Measurements from ENCODE around the gene SLC6A3.

Gene SLC6A3

GRCh38 chr5:1485579-1486118, 40.4 kb upstream of the SLC6A3 start:
- Histone ChIP-seq H3K9ac (no peak overlapping the region), H3K4me1 (no peaks in the 10 kb centered on the region), H3K9me3 (ENCODE audit: control insufficient read depth, low read length) (no peaks in the 10 kb centered on the region), H2AFZ (no peak overlapping the region), H3K36me3 (ENCODE audit: control insufficient read depth, insufficient read depth, low read length) (no peaks in the 10 kb centered on the region), H3K4me2 (ENCODE audit: low read length) (no peak overlapping the region), H3K79me2 (no peaks in the 10 kb centered on the region), H3K27ac (no peak overlapping the region), H3K4me3 (ENCODE audit: low read depth, low read length) (no peak overlapping the region), H3K27me3 (ENCODE audit: control insufficient read depth, insufficient read depth, low read length) (no peaks in the 10 kb centered on the region)
- TF ChIP-seq CTCF (IDR thresholded peaks at IDR 0.05), result no peak

- Histone ChIP-seq H3K9ac (no peak overlapping the region), H3K4me1 (no peaks in the 10 kb centered on the region), H3K4me3 (ENCODE audit: low read depth, low read length) (no peak overlapping the region), H2AFZ (no peak overlapping the region), H3K36me3 (ENCODE audit: control insufficient read depth, insufficient read depth, low read length) (no peaks in the 10 kb centered on the region), H3K27ac (no peak overlapping the region), H3K9me3 (ENCODE audit: control insufficient read depth, low read length) (no peaks in the 10 kb centered on the region), H3K27me3 (ENCODE audit: control insufficient read depth, insufficient read depth, low read length) (no peaks in the 10 kb centered on the region), H3K79me2 (no peaks in the 10 kb centered on the region), H3K4me2 (ENCODE audit: low read length) (no peak overlapping the region)
- TF ChIP-seq CTCF (IDR thresholded peaks at IDR 0.05), result no peak
These were observed 39.7 kb upstream of the SLC6A3 start for GRCh38 chr5:1484730-1485578.

- H3K36me3 ChIP-seq (ENCODE audit: control insufficient read depth, insufficient read depth, low read length), result no peaks in the 10 kb centered on the region
- no peak overlapping the region for H2AFZ ChIP-seq
- no peak overlapping the region for H3K27ac ChIP-seq
- H3K4me2 ChIP-seq (ENCODE audit: low read length), result no peak overlapping the region
- no peaks in the 10 kb centered on the region for H3K79me2 ChIP-seq
- TF ChIP-seq CTCF (IDR thresholded peaks at IDR 0.05), result no peak
- H3K9me3 ChIP-seq (ENCODE audit: control insufficient read depth, low read length), result no peaks in the 10 kb centered on the region
- H3K9ac ChIP-seq, result no peak overlapping the region
- no peak overlapping the region for H3K4me3 ChIP-seq (ENCODE audit: low read depth, low read length)
- H3K27me3 ChIP-seq (ENCODE audit: control insufficient read depth, insufficient read depth, low read length), result no peaks in the 10 kb centered on the region
- no peaks in the 10 kb centered on the region for H3K4me1 ChIP-seq
These were observed 38.9 kb upstream of the SLC6A3 start for GRCh38 chr5:1483856-1484729.

- Histone ChIP-seq H3K4me1 (no peaks in the 10 kb centered on the region), H3K9me3 (ENCODE audit: control insufficient read depth, low read length) (no peaks in the 10 kb centered on the region), H3K27ac (no peak overlapping the region), H3K9ac (no peak overlapping the region), H3K36me3 (ENCODE audit: control insufficient read depth, insufficient read depth, low read length) (no peaks in the 10 kb centered on the region), H3K27me3 (ENCODE audit: control insufficient read depth, insufficient read depth, low read length) (no peaks in the 10 kb centered on the region), H2AFZ (no peak overlapping the region), H3K4me3 (ENCODE audit: low read depth, low read length) (no peak overlapping the region), H3K4me2 (ENCODE audit: low read length) (no peak overlapping the region), H3K79me2 (no peaks in the 10 kb centered on the region)
- TF ChIP-seq CTCF (IDR thresholded peaks at IDR 0.05), result no peak
These were observed 37.8 kb upstream of the SLC6A3 start for GRCh38 chr5:1483064-1483463.

Data from parathyroid adenoma (tissue), 2 donors.